Cardiac muscle cell (in vitro differentiated cells and primary cell): Measurements from ENCODE around the gene ENTPD2. TPM values are rescaled to one million over a fixed set of nuclear protein-coding genes. Genes with fewer than 3 reads are reported as not detected.
A peak's percentile ranks its signal among the peaks of the same experiment; 100 is the strongest.
"Not testable (repeated sequence)": the region's sequence is repeated elsewhere in the genome, so short reads cannot be mapped to it uniquely, and the experiment has no call there.

Experiments used
- DNase-seq, 2 donors: peaks; one replicate each; pipeline versions ENCODE4 v3.0.0 to v3.0.0-alpha.2; 2010 to 2017; ENCODE audit warnings: low read depth in 1 of 2, low spot score in 1 of 2
- H3K27ac ChIP-seq: fragments of 200-600 bp; sonication (generic); 2 replicates; pipeline ENCODE4 v1.5.1; 2016
- H3K27me3 ChIP-seq: fragments of 200-600 bp; sonication (generic); 2 replicates; pipeline ENCODE4 v1.6.0; 2016; ENCODE audit warnings: control low read depth
- H3K36me3 ChIP-seq: fragments of 200-600 bp; sonication (generic); 2 replicates; pipeline ENCODE4 v1.5.1; 2016; ENCODE audit warnings: control low read depth
- H3K4me1 ChIP-seq: fragments of 200-600 bp; sonication (generic); 2 replicates; pipeline ENCODE4 v1.8.1; 2017; ENCODE audit warnings: low read depth, mild to moderate bottlenecking, mixed run types
- H3K4me3 ChIP-seq: fragments of 200-600 bp; sonication (generic); 2 replicates; pipeline ENCODE4 v1.5.1; 2016; ENCODE audit warnings: mild to moderate bottlenecking
- H3K9me3 ChIP-seq: fragments of 200-600 bp; sonication (generic); 2 replicates; pipeline ENCODE4 v1.5.1; 2017; ENCODE audit warnings: low read depth, mild to moderate bottlenecking, control low read depth
- polyA plus RNA-seq: library from polyadenylated mRNA; unstranded; fragments of >200 nt; fragmentation: Nextera tagmentation; extraction: Ambion mirVana; gene quantifications from 2 replicates; pipeline ENCODE4 v1.2.1, GENCODE V29; 2016
- total RNA-seq: library from RNA; depleted of rRNA; stranded (reverse); fragments of >200 nt; gene quantifications from 2 replicates; pipeline ENCODE4 v1.2.3, GENCODE V29; 2016
- TF ChIP-seq, protein P1 (sequence below): IDR thresholded peaks from 2 replicates; pipeline ENCODE4 v1.5.1; 2012; ENCODE audit warnings: low read depth, mild to moderate bottlenecking, low read length

Gene ENTPD2
- total and polyA plus RNA-seq, 2 experiments from 2014 or later, result not detected

- H3K4me3 ChIP-seq, result no peak overlapping the region
- H3K27ac ChIP-seq, result no peak overlapping the region
- TF ChIP-seq, protein P1, sequence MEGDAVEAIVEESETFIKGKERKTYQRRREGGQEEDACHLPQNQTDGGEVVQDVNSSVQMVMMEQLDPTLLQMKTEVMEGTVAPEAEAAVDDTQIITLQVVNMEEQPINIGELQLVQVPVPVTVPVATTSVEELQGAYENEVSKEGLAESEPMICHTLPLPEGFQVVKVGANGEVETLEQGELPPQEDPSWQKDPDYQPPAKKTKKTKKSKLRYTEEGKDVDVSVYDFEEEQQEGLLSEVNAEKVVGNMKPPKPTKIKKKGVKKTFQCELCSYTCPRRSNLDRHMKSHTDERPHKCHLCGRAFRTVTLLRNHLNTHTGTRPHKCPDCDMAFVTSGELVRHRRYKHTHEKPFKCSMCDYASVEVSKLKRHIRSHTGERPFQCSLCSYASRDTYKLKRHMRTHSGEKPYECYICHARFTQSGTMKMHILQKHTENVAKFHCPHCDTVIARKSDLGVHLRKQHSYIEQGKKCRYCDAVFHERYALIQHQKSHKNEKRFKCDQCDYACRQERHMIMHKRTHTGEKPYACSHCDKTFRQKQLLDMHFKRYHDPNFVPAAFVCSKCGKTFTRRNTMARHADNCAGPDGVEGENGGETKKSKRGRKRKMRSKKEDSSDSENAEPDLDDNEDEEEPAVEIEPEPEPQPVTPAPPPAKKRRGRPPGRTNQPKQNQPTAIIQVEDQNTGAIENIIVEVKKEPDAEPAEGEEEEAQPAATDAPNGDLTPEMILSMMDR, result no peak
- no peaks in the 10 kb centered on the region for H3K27me3 ChIP-seq
- peaks cover 3% of the 10 kb centered on the region for H3K36me3 ChIP-seq
- no peaks in the 10 kb centered on the region for H3K4me1 ChIP-seq
- H3K9me3 ChIP-seq, result no peaks in the 10 kb centered on the region
- no peak for DNase-seq
Measured at GRCh38 chr9:137008312-137008711, 45.5 kb downstream of the ENTPD2 start.

DNA sequence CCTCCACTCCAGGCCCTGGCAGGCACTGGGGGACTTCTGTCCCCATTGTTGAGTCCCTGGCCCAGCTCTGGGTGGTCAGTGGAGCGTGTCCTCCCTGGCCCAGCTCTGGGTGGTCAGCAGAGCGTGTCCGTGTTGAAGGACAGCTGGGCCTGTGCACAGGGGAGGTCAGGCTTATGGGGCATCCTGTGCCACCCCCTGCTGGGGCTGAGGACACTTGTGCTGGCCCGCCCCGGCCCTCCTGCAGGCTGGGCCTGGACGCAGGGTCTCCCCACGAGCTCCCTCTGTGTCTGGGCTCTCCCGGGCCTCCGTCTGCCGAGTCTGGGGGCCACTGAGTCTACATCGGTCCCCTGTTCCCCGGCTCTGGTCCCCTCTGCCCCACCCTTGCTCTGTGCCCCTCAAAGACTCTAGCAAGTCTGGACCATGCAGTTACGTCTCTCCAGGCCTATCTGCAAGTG, 46.0 kb downstream of the ENTPD2 start:
- H3K36me3 ChIP-seq, result peaks cover 3% of the 10 kb centered on the region
- no peak overlapping the region for H3K27ac ChIP-seq
- H3K9me3 ChIP-seq, result no peaks in the 10 kb centered on the region
- no peaks in the 10 kb centered on the region for H3K27me3 ChIP-seq
- H3K4me3 ChIP-seq, result no peak overlapping the region
- TF ChIP-seq, protein P1, result no peak
- H3K4me1 ChIP-seq, result no peaks in the 10 kb centered on the region
- DNase-seq, result no peak

DNA sequence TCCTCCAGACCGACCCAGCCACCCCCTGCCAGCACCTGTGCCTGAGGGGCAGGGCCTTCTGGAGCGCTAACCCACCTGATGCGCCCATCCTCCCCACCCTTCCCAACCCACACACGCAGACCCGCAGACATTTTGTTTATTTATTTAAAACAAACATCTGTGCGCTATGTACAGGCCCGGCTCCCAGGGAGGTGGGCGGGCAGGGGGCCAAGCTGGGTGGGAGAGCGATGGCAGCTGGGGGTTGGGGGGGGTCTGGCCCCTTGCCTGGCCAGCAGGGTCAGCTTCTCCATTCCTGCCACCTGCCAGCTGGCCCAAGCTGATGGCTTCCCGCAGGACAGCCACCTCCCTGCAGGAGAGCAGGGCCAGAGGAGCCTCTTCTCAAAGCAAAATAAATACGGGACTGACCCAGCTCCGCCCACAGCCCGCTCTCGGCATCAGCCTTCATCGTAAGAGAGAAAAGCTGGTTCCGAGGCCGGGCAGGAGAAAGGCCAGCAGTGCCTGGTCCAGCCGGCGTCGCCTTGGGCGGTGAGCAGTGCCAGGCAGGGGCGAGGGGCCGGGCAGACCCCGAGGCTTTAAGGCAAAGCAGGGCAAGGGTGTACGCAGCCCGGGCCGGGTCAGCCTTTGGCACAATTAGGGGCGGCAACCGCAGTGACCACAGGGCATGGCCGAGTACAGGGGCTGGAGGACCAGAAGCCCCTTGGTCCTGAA, 46.6 kb downstream of the ENTPD2 start:
- H3K27me3 ChIP-seq, result no peaks in the 10 kb centered on the region
- H3K4me1 ChIP-seq, result no peaks in the 10 kb centered on the region
- TF ChIP-seq, protein P1, result no peak
- no peak for DNase-seq
- no peak overlapping the region for H3K27ac ChIP-seq
- peaks cover 1% of the 10 kb centered on the region for H3K36me3 ChIP-seq
- H3K9me3 ChIP-seq, result no peaks in the 10 kb centered on the region
- H3K4me3 ChIP-seq, result no peak overlapping the region

GRCh38 chr9:137006116-137007003, 47.5 kb downstream of the ENTPD2 start:
- Histone ChIP-seq H3K27me3 (no peaks in the 10 kb centered on the region), H3K4me3 (no peak overlapping the region), H3K9me3 (no peaks in the 10 kb centered on the region), H3K27ac (no peak overlapping the region), H3K4me1 (no peaks in the 10 kb centered on the region), H3K36me3 (no peaks in the 10 kb centered on the region)
- DNase-seq, result peak in 1 of 2 donors; percentile 73
- TF ChIP-seq, protein P1, result no peak

GRCh38 chr9:137004285-137004684, 49.6 kb downstream of the ENTPD2 start:
- TF ChIP-seq, protein P1, result peak; percentile 44
- not testable (repeated sequence) for H3K4me3 ChIP-seq, DNase-seq

More at GRCh38 chr9:137004285-137004684, 49.6 kb downstream of the ENTPD2 start:
- H3K4me1 ChIP-seq, H3K27me3 ChIP-seq, H3K27ac ChIP-seq, H3K36me3 ChIP-seq, H3K9me3 ChIP-seq: not testable (repeated sequence)
